Spleen (tissue), 11 donors: ENCODE data around the gene SYCE3. TPM values are rescaled to one million over a fixed set of nuclear protein-coding genes. Genes with fewer than 3 reads are reported as not detected.

ENCODE experiments used
- DNase-seq: peaks from one replicate; pipeline ENCODE4 v3.0.0-alpha.2; 2020
- H3K27ac ChIP-seq, 8 donors: fragments of 200-600 bp; sonication (generic) in 7 of 8; 1 replicate in 4 of 8; 2 replicates in 4 of 8; pipeline versions ENCODE4 v1.5.0 to v1.8.0; 2016 to 2021; ENCODE audit warnings: inconsistent platforms in 4 of 8, mild to moderate bottlenecking in 4 of 8, moderate library complexity in 1 of 8
- H3K27me3 ChIP-seq, 7 donors: fragments of 200-600 bp; sonication (generic) in 6 of 7; replicated peaks in 1 of 7; 1 replicate in 4 of 7; 2 replicates in 3 of 7; pipeline versions ENCODE4 v1.5.0 to v1.8.0; 2016 to 2021; ENCODE audit warnings: inconsistent platforms in 3 of 7, mild to moderate bottlenecking in 1 of 7
- H3K36me3 ChIP-seq, 6 donors: fragments of 200-600 bp; sonication (generic) in 5 of 6; 1 replicate in 4 of 6; 2 replicates in 2 of 6; pipeline versions ENCODE4 v1.5.0 to v1.8.0; 2016 to 2021; ENCODE audit warnings: inconsistent platforms in 2 of 6
- H3K4me1 ChIP-seq, 6 donors: fragments of 200-600 bp; sonication (generic) in 5 of 6; 1 replicate in 3 of 6; 2 replicates in 3 of 6; pipeline versions ENCODE4 v1.5.0 to v1.8.0; 2016 to 2021; ENCODE audit warnings: inconsistent platforms in 3 of 6
- H3K4me3 ChIP-seq, 8 donors: fragments of 200-600 bp; sonication (generic) in 7 of 8; 1 replicate in 4 of 8; 2 replicates in 4 of 8; pipeline versions ENCODE4 v1.5.0 to v1.8.0; 2016 to 2021; ENCODE audit warnings: inconsistent platforms in 4 of 8, mild to moderate bottlenecking in 4 of 8, moderate library complexity in 2 of 8
- H3K9me3 ChIP-seq, 8 donors: fragments of 200-600 bp; sonication (generic) in 7 of 8; 1 replicate in 4 of 8; 2 replicates in 4 of 8; pipeline versions ENCODE4 v1.5.0 to v1.8.0; 2016 to 2021; ENCODE audit warnings: inconsistent platforms in 4 of 8
- CTCF ChIP-seq, 11 experiments: fragments of 200-600 bp in 7 of 11; fragments of 450-650 bp in 4 of 11; sonication (generic) in 4 of 11; IDR thresholded peaks in 8 of 11; conservative IDR thresholded peaks in 3 of 11; 1 replicate in 7 of 11; 2 replicates in 4 of 11; pipeline versions ENCODE4 v1.4.0 to v1.8.0; 2016 to 2021; ENCODE audit warnings: antibody characterized with exemption in 11 of 11, inconsistent platforms in 4 of 11, mild to moderate bottlenecking in 1 of 11
- POLR2A ChIP-seq, 3 donors: fragments of 450-650 bp; IDR thresholded peaks; one replicate each; pipeline ENCODE4 v1.5.1; 2017; ENCODE audit warnings: antibody characterized with exemption in 3 of 3, mild to moderate bottlenecking in 1 of 3
- POLR2AphosphoS5 ChIP-seq, 3 donors: sonication (generic); formaldehyde crosslinking; IDR thresholded peaks; one replicate each; pipeline ENCODE4 v1.5.1; 2017; ENCODE audit warnings: antibody characterized with exemption in 3 of 3
- WGBS, 5 donors: extraction: QIAGEN DNeasy Blood & Tissue Kit in 3 of 5; methylation state at CpG; one replicate each; pipeline versions ENCODE4 v1.1.5 to v1.1.7; 2013 to 2018; 5-methylcytosine and 5-hydroxymethylcytosine counted together
- intact Hi-C: fragments of 100-400 bp; cut with DNase I; formaldehyde crosslinking; loops from one replicate; pipeline ENCODE4 v1.15.0; 2023; ENCODE audit warnings: low total_unique reads
- polyA plus RNA-seq, 3 donors: library from polyadenylated mRNA; stranded (reverse); fragments of 200-250 nt; gene quantifications; one replicate each; pipeline ENCODE4 v1.2.1, GENCODE V29; 2013
- total RNA-seq, 7 donors: library from RNA; depleted of rRNA in 3 of 7; stranded (reverse); fragments of >200 nt in 3 of 7; fragmentation: NEBNext Ultra II Directional in 4 of 7; extraction: Animal tissue kit (Norgen Biotek cat#: 25700) in 4 of 7; gene quantifications; one replicate each; pipeline versions ENCODE4 v1.1.0 to v1.2.1, GENCODE V29; 2016 to 2021
- donor health status: healthy with polysubstance abuse.
- donor health status: DM: no; HTN: no; CAD: no; lungs with moderate emphysema.
- donor health status: DM: no; HTN: no; CAD: no.
- donor health status: Bipolar disorder and iron deficiency.
- donor health status: healthy.
- donor health status: DM: no; HTN: no; CAD: no.
- donor health status: DM: yes; HTN: yes; CAD: no.

Gene SYCE3
- total and polyA plus RNA-seq, 10 donors, result 0.50 to 3.0 TPM; not detected in 8

GRCh38 chr22:50513175-50513574 is 49.5 kb downstream of the SYCE3 start:
- WGBS, 5 donors, result 91 to 97% (median 94%) methylated on average over 9 to 15 of the region's 15 CpGs

GRCh38 chr22:50508897-50509296 is 53.8 kb downstream of the SYCE3 start:
- 16 to 32% (median 24%) methylated on average over 3 of the region's 3 CpGs for WGBS, 5 donors
- TF ChIP-seq CTCF (IDR thresholded peaks at IDR 0.05 in 8 of 11, conservative IDR thresholded peaks at IDR 0.05 in 3 of 11) (no peak), POLR2A (IDR thresholded peaks at IDR 0.05) (no peak), POLR2AphosphoS5 (IDR thresholded peaks at IDR 0.05) (no peak)
- DNase-seq, result no peak
- Histone ChIP-seq H3K9me3 (no peaks in the 10 kb centered on the region), H3K27me3 (no peaks in the 10 kb centered on the region), H3K4me1 (peaks cover 18 to 60% (median 33%) of the 10 kb centered on the region in 6 donors), H3K27ac (peak overlapping the region; percentile 82 to 97 (median 93)), H3K36me3 (peaks cover 0 to 52% (median 20%) of the 10 kb centered on the region in 6 donors), H3K4me3 (peak overlapping the region; percentile 59 to 96 (median 74))
- intact Hi-C loops, result no loop called here

More at GRCh38 chr22:50513175-50513574, 49.5 kb downstream of the SYCE3 start:
- Histone ChIP-seq H3K4me1 (peaks cover 9 to 37% (median 16%) of the 10 kb centered on the region in 6 donors), H3K27me3 (no peaks in the 10 kb centered on the region), H3K27ac (no peak overlapping the region), H3K9me3 (no peaks in the 10 kb centered on the region), H3K4me3 (no peak overlapping the region), H3K36me3 (peaks cover 0 to 63% (median 19%) of the 10 kb centered on the region in 6 donors)
- TF ChIP-seq CTCF (IDR thresholded peaks at IDR 0.05 in 8 of 11, conservative IDR thresholded peaks at IDR 0.05 in 3 of 11) (no peak), POLR2A (IDR thresholded peaks at IDR 0.05) (no peak), POLR2AphosphoS5 (IDR thresholded peaks at IDR 0.05) (no peak)
- no peak for DNase-seq
- intact Hi-C loops, result no loop called here

GRCh38 chr22:50507991-50508884 is 54.5 kb downstream of the SYCE3 start, which contains the start of gene NCAPH2:
TSS of gene NCAPH2 (plus strand) at chr22:50508224. CDS start at chr22:50508338, 114 bp downstream.
- H3K36me3 ChIP-seq, result peaks cover 0 to 56% (median 26%) of the 10 kb centered on the region in 6 donors
- intact Hi-C loops, result no loop called here
- TF ChIP-seq POLR2AphosphoS5 (IDR thresholded peaks at IDR 0.05) (peak; percentile 95 to 98 (median 96)), CTCF (IDR thresholded peaks at IDR 0.05 in 8 of 11, conservative IDR thresholded peaks at IDR 0.05 in 3 of 11) (peak in 3 of 11 experiments; percentile 3 to 22 (median 8)), POLR2A (IDR thresholded peaks at IDR 0.05) (peak; percentile 24 to 64 (median 56))
- H3K4me3 ChIP-seq, result peak within 1 kb of the TSS; percentile 63 to 96 (median 84)
- peak within 1 kb of the TSS; percentile 82 to 97 (median 93) for H3K27ac ChIP-seq
- no peaks in the 10 kb centered on the region for H3K27me3 ChIP-seq
- DNase-seq, result peak; percentile 99
- H3K9me3 ChIP-seq, result no peaks in the 10 kb centered on the region
- H3K4me1 ChIP-seq, result peaks cover 18 to 60% (median 33%) of the 10 kb centered on the region in 6 donors
- WGBS, 5 donors, result 0 to 2% (median 1%) methylated on average over 21 to 76 of the region's 76 CpGs
